H1 (cell line): ENCODE results near the gene ADAM21. TPM values are rescaled to one million over a fixed set of nuclear protein-coding genes. Genes with fewer than 3 reads are reported as not detected.

Experiments
- CTCF ChIA-PET: fragments of 300-600 bp; sonication (Branson Sonifier 250); formaldehyde crosslinking; loops from one replicate; lab custom pipeline; 2021; ENCODE audit not compliant: partially characterized antibody; lab: Charles Lee
- POLR2A ChIA-PET: fragments of 300-600 bp; sonication (Branson Sonifier 250); formaldehyde crosslinking; loops from one replicate; lab custom pipeline; 2021; ENCODE audit warnings: inconsistent platforms; ENCODE audit not compliant: partially characterized antibody; lab: Charles Lee
- DNase-seq, 2 experiments: peaks; one replicate each; pipeline versions ENCODE4 v3.0.0 to v3.0.0-alpha.2; 2010 to 2022; ENCODE audit warnings: low spot score in 2 of 2, low read depth in 1 of 2, mixed read lengths in 1 of 2
- FAIRE-seq: peaks from 2 replicates; lab custom pipeline; 2011; peaks lifted over from hg19 to GRCh38; lab: Jason Lieb, UNC
- H2AFZ ChIP-seq: 2 replicates; pipeline ENCODE4 v1.8.1; 2012; ENCODE audit warnings: low read length, inconsistent platforms
- H2AK5ac ChIP-seq: 2 replicates; pipeline ENCODE4 v1.6.1; 2013; ENCODE audit warnings: low read depth, low read length
- H2BK120ac ChIP-seq: replicated peaks from 2 replicates; pipeline ENCODE3; 2013; ENCODE audit warnings: low read depth, low read length, inconsistent platforms
- H2BK12ac ChIP-seq: 2 replicates; pipeline ENCODE4 v1.6.1; 2013; ENCODE audit warnings: low read depth, low read length
- H2BK15ac ChIP-seq: 2 replicates; pipeline ENCODE4 v1.6.1; 2013; ENCODE audit warnings: low read length
- H2BK20ac ChIP-seq: 2 replicates; pipeline ENCODE4 v1.6.1; 2013; ENCODE audit warnings: low read length
- H2BK5ac ChIP-seq: 2 replicates; pipeline ENCODE4 v1.6.1; 2013; ENCODE audit warnings: low read depth, low read length
- H3K14ac ChIP-seq: 2 replicates; pipeline ENCODE4 v1.6.1; 2013; ENCODE audit warnings: inconsistent platforms; ENCODE audit not compliant: insufficient read length
- H3K18ac ChIP-seq: 2 replicates; pipeline ENCODE4 v1.6.1; 2013; ENCODE audit warnings: low read length; ENCODE audit errors: extremely low read depth
- H3K23ac ChIP-seq: 2 replicates; pipeline ENCODE4 v1.6.1; 2013; ENCODE audit warnings: inconsistent platforms; ENCODE audit not compliant: insufficient read length
- H3K23me2 ChIP-seq: 2 replicates; pipeline ENCODE4 v1.6.1; 2013; ENCODE audit warnings: low read depth, low read length
- H3K27ac ChIP-seq: 2 replicates; pipeline ENCODE4 v1.6.1; 2011; ENCODE audit warnings: low read depth, low read length, inconsistent platforms
- H3K27me3 ChIP-seq, 4 experiments: replicated peaks in 1 of 4; 1 replicate in 1 of 4; 2 replicates in 3 of 4; pipeline versions ENCODE4 v1.6.1 to v1.8.1; 2011 to 2013; ENCODE audit warnings: low read length in 3 of 4, mild to moderate bottlenecking in 3 of 4, inconsistent platforms in 2 of 4, mixed read lengths in 2 of 4, moderate library complexity in 1 of 4; ENCODE audit not compliant: control insufficient read depth in 3 of 4, insufficient read depth in 3 of 4; ENCODE audit errors: extremely low read depth in 1 of 4
- H3K36me3 ChIP-seq, 4 experiments: 2 replicates each; pipeline versions ENCODE4 v1.6.1 to v1.8.1; 2011 to 2013; ENCODE audit warnings: mild to moderate bottlenecking in 4 of 4, low read length in 3 of 4, moderate library complexity in 2 of 4, control low read depth in 1 of 4, inconsistent platforms in 1 of 4; ENCODE audit not compliant: insufficient read depth in 4 of 4, control insufficient read depth in 2 of 4
- H3K4ac ChIP-seq: replicated peaks from 2 replicates; pipeline ENCODE3; 2013; ENCODE audit warnings: low read length, low read depth, mixed read lengths, inconsistent platforms; ENCODE audit not compliant: insufficient read length
- H3K4me1 ChIP-seq, 4 experiments: replicated peaks in 1 of 4; 1 replicate in 1 of 4; 2 replicates in 3 of 4; pipeline versions ENCODE4 v1.6.1 to v1.8.1; 2011 to 2013; ENCODE audit warnings: low read length in 3 of 4, inconsistent platforms in 2 of 4, mixed read lengths in 1 of 4; ENCODE audit not compliant: insufficient read depth in 4 of 4, control insufficient read depth in 3 of 4
- H3K4me2 ChIP-seq, 2 experiments: 2 replicates each; pipeline versions ENCODE4 v1.6.1 to v1.8.1; 2011 to 2013; ENCODE audit warnings: low read depth in 2 of 2, low read length in 2 of 2, control low read depth in 1 of 2, inconsistent platforms in 1 of 2, mild to moderate bottlenecking in 1 of 2; ENCODE audit not compliant: insufficient read depth in 1 of 2
- H3K4me3 ChIP-seq, 4 experiments: fragments of 200-600, 300-600 bp in 1 of 4; sonication (generic), shearing (Covaris generic), sonication (Bioruptor Twin) in 1 of 4; 2 replicates each; pipeline versions ENCODE4 v1.5.1 to v1.8.1; 2011 to 2016; ENCODE audit warnings: low read length in 4 of 4, low read depth in 3 of 4, control low read depth in 2 of 4, inconsistent platforms in 2 of 4, mild to moderate bottlenecking in 2 of 4, mixed read lengths in 1 of 4, moderate library complexity in 1 of 4; ENCODE audit not compliant: insufficient read depth in 2 of 4; ENCODE audit errors: extremely low read depth in 1 of 4
- H3K56ac ChIP-seq: replicated peaks from 2 replicates; pipeline ENCODE3; 2013; ENCODE audit warnings: low read depth, mild to moderate bottlenecking, mixed read lengths, low read length, inconsistent platforms; ENCODE audit not compliant: insufficient read length
- H3K79me1 ChIP-seq: 2 replicates; pipeline ENCODE4 v1.6.1; 2013; ENCODE audit warnings: low read depth, low read length, control low read depth
- H3K79me2 ChIP-seq, 2 experiments: 2 replicates each; pipeline versions ENCODE4 v1.6.1 to v1.8.1; 2012 to 2013; ENCODE audit warnings: low read length in 2 of 2, mild to moderate bottlenecking in 2 of 2, inconsistent platforms in 1 of 2; ENCODE audit not compliant: insufficient read depth in 2 of 2, control insufficient read depth in 1 of 2
- H3K9ac ChIP-seq, 4 experiments: replicated peaks in 1 of 4; 1 replicate in 1 of 4; 2 replicates in 3 of 4; pipeline versions ENCODE4 v1.6.1 to v1.8.1; 2011 to 2013; ENCODE audit warnings: low read depth in 3 of 4, low read length in 3 of 4, control low read depth in 2 of 4, mild to moderate bottlenecking in 2 of 4, moderate library complexity in 2 of 4, inconsistent platforms in 1 of 4; ENCODE audit errors: extremely low read depth in 1 of 4
- H3K9me3 ChIP-seq, 2 experiments: 2 replicates each; pipeline versions ENCODE4 v1.6.1 to v1.8.1; 2012 to 2013; ENCODE audit warnings: mild to moderate bottlenecking in 2 of 2, moderate library complexity in 2 of 2, control low read depth in 1 of 2, inconsistent platforms in 1 of 2, low read depth in 1 of 2, low read length in 1 of 2, mixed read lengths in 1 of 2; ENCODE audit not compliant: insufficient read depth in 2 of 2
- H4K20me1 ChIP-seq, 2 experiments: replicated peaks in 1 of 2; 2 replicates each; pipeline versions ENCODE3 to v1.8.1; 2011 to 2013; ENCODE audit warnings: inconsistent platforms in 2 of 2, low read length in 2 of 2, mild to moderate bottlenecking in 1 of 2; ENCODE audit not compliant: insufficient read depth in 2 of 2, control insufficient read depth in 1 of 2
- H4K5ac ChIP-seq: 2 replicates; pipeline ENCODE4 v1.6.1; 2013; ENCODE audit warnings: low read length, low read depth, mixed read lengths, inconsistent platforms; ENCODE audit not compliant: insufficient read length
- H4K8ac ChIP-seq: 2 replicates; pipeline ENCODE4 v1.8.0; 2013; ENCODE audit warnings: mild to moderate bottlenecking, moderate library complexity, low read length, inconsistent platforms; ENCODE audit not compliant: insufficient read depth; ENCODE audit errors: extremely low read depth
- H4K91ac ChIP-seq: replicated peaks from 2 replicates; pipeline ENCODE3; 2013; ENCODE audit warnings: low read length, mixed read lengths, inconsistent platforms; ENCODE audit not compliant: insufficient read length
- CHD1 ChIP-seq: IDR thresholded peaks from 2 replicates; pipeline ENCODE4 v1.6.1; 2012; ENCODE audit warnings: low read depth, low read length, improper control_type of control experiment
- CREB1 ChIP-seq: IDR thresholded peaks from 2 replicates; pipeline ENCODE4 v1.6.1; 2012; ENCODE audit warnings: inconsistent platforms
- KDM5A ChIP-seq: fragments of 200-600 bp; IDR thresholded peaks from 2 replicates; pipeline ENCODE4 v1.7.1; 2012; ENCODE audit warnings: mild to moderate bottlenecking, low read length, inconsistent platforms, mixed read lengths
- SAP30 ChIP-seq: fragments of 300-600 bp; sonication (generic); IDR thresholded peaks from 2 replicates; pipeline ENCODE4 v1.7.1; 2012; ENCODE audit warnings: low read length, moderate library complexity, mild to moderate bottlenecking, inconsistent platforms; ENCODE audit not compliant: insufficient read depth, insufficient replicate concordance
- WGBS, 2 experiments: shearing (Covaris generic) in 1 of 2; methylation state at CpG; one replicate each; pipeline versions ENCODE4 v1.1.6 to v1.1.7; 2013 to 2015; ENCODE audit warnings: low lambda C conversion rate in 2 of 2, mixed read lengths in 2 of 2, inconsistent platforms in 1 of 2, low coverage in 1 of 2, missing lambda C conversion rate in 1 of 2; ENCODE audit not compliant: insufficient replicate concordance in 2 of 2, insufficient coverage in 1 of 2, insufficient read length in 1 of 2; ENCODE audit errors: extremely low coverage in 1 of 2, missing lambda C conversion rate in 1 of 2; 5-methylcytosine and 5-hydroxymethylcytosine counted together
- polyA plus RNA-seq, 7 experiments: library from polyadenylated mRNA; depleted of rRNA in 3 of 7; stranded (reverse) in 5 of 7; unstranded in 2 of 7; fragments of >200 nt in 5 of 7; fragments of 200-250 nt in 2 of 7; gene quantifications; 1 replicate in 5 of 7; 2 replicates in 1 of 7; 4 replicates in 1 of 7; pipeline versions ENCODE4 v1.2.1 to v1.2.3, GENCODE V29; 2011 to 2013; ENCODE audit warnings: missing spikeins in 2 of 7, mixed read lengths in 2 of 7
- total RNA-seq: library from RNA; stranded (reverse); fragmentation: NEBNext Ultra II Directional; extraction: Animal tissue kit (Norgen Biotek cat#: 25700); gene quantifications from 2 replicates; pipeline ENCODE4 v1.2.1, GENCODE V29; 2021

ADAM21 gene
- total and polyA plus RNA-seq, 2 of the 8 experiments (the other 6 are each of a cell fraction or from before 2014, with no cell fraction given), result 0.09 TPM; not detected in 1

DNA sequence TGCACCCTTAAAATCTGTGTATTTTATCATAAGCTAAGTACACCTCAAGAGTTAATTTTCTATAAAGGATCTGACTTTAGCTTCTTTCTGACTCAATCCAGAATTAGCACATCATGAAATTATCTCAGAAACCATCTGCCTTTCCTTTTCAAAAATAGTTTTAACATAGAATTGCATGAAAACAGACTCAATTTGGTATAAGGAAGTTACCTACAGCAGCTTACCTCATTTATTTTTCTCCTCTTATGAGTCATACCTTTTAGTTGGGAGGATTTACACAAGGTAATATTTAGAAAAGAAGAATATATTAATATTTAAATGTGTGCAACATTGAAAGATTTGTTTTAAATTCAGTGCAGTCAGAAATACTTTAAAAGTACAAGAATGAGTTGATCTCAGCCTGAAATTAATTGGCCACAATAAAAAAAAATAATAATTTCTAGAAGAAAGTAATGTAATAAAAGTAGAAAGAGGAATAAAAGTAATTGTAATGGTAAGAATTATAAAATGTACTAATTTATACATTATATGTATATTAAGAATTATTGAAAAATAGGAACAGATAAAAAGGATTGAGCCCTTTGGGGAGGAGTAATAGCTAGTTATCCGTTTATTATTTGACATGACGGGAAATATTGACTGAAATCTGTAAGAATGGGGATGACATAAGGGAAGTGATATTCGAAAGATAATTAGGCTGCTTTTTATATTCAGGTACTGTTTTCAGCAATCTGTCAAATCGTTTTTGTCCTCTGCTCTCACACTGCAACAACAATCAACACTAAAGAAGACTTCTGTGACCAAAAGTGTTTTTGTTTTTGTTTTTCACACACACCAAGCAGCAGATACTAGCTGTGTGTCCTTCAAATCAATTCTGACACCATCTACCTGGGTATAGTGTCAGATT, 20.5 kb downstream of the ADAM21 start:
- peaks cover 0 to 6% (median 0%) of the 10 kb centered on the region in 4 experiments; a peak in 1 of 8 replicates for H3K36me3 ChIP-seq
- H3K4me1 ChIP-seq, result peaks cover 3 to 14% (median 7%) of the 10 kb centered on the region in 4 experiments; a peak in 6 of 7 replicates
- H3K4me3 ChIP-seq, result no peak overlapping the region
- H3K4ac ChIP-seq, result no peak overlapping the region
- H3K79me1 ChIP-seq, result no peaks in the 10 kb centered on the region
- H3K56ac ChIP-seq, result no peak overlapping the region
- H2BK12ac ChIP-seq, result no peak overlapping the region
- H2BK15ac ChIP-seq, result no peak overlapping the region
- H3K27me3 ChIP-seq, result no peaks in the 10 kb centered on the region
- no peaks in the 10 kb centered on the region for H3K23me2 ChIP-seq
- H3K4me2 ChIP-seq, result no peak overlapping the region
- no peak overlapping the region for H4K5ac ChIP-seq
- H4K8ac ChIP-seq, result no peak overlapping the region
- no peak overlapping the region for H3K18ac ChIP-seq
- H2BK20ac ChIP-seq, result peak overlapping the region; percentile 51; the same call in 1 of the 2 replicates
- peaks cover 0 to 9% of the 10 kb centered on the region in 2 experiments; a peak in 2 of 4 replicates for H3K9me3 ChIP-seq
- no peak overlapping the region for H4K91ac ChIP-seq
- ChIA-PET CTCF (interaction anchor here (0.6 kb wide), 1 partner anchor 58 kb away, joined by 3 read pairs; no protein-coding TSS in a partner anchor), POLR2A (interaction anchor here (1.1 kb wide), 1 partner anchor 168 kb away, joined by 3 read pairs; no protein-coding TSS in a partner anchor)
- peak overlapping the region; percentile 0 for H2BK120ac ChIP-seq
- no peaks in the 10 kb centered on the region for H3K79me2 ChIP-seq
- no peak overlapping the region; the same call in 1 of the 2 replicates for H2AFZ ChIP-seq
- no peak overlapping the region for H3K27ac ChIP-seq
- no peak for FAIRE-seq
- H4K20me1 ChIP-seq, result no peaks in the 10 kb centered on the region
- no peak overlapping the region for H3K14ac ChIP-seq
- WGBS, 2 experiments, result 80% methylated on average over 4 of the region's 4 CpGs; no CpG with 5 or more reads in 1 of the 2 experiments
- no peak overlapping the region for H3K23ac ChIP-seq
- no peak overlapping the region for H3K9ac ChIP-seq
- H2BK5ac ChIP-seq, result no peak overlapping the region
- no peak for DNase-seq
- no peak overlapping the region for H2AK5ac ChIP-seq
- TF ChIP-seq SAP30 (no peak), CHD1 (no peak), CREB1 (no peak), KDM5A (no peak)
